Pancreas (tissue), 10 donors: ENCODE data around the gene MYEOV. TPM values are rescaled to one million over a fixed set of nuclear protein-coding genes. Genes with fewer than 3 reads are reported as not detected.

Experiments
- ATAC-seq, 4 donors: fragments of 200-7000 bp; cut with Tn5 transposase; one replicate each; pipeline versions ENCODE4 v1.8.0 to v1.9.1; 2020; ENCODE audit warnings: mild to moderate bottlenecking in 4 of 4, moderate library complexity in 4 of 4
- DNase-seq, 6 donors: peaks; one replicate each; pipeline ENCODE4 v3.0.0-alpha.2; 2020
- FAIRE-seq: peaks from 2 replicates; lab custom pipeline; 2012; peaks lifted over from hg19 to GRCh38; lab: Jason Lieb, UNC
- H3K27ac ChIP-seq, 4 donors: fragments of 200-600 bp; sonication (generic); 1 replicate in 3 of 4; 2 replicates in 1 of 4; pipeline versions ENCODE4 v1.5.0 to v1.8.0; 2020
- H3K27me3 ChIP-seq, 4 donors: fragments of 200-600 bp; one replicate each; pipeline ENCODE4 v1.8.0; 2021
- H3K36me3 ChIP-seq, 3 donors: fragments of 200-600 bp; sonication (generic) in 1 of 3; one replicate each; pipeline versions ENCODE4 v1.5.0 to v1.8.0; 2020 to 2021
- H3K4me1 ChIP-seq, 3 donors: fragments of 200-600 bp; one replicate each; pipeline ENCODE4 v1.8.0; 2021
- H3K4me3 ChIP-seq, 4 donors: fragments of 200-600 bp; sonication (generic) in 2 of 4; one replicate each; pipeline versions ENCODE4 v1.5.0 to v1.8.0; 2020 to 2021
- H3K9me3 ChIP-seq, 4 donors: fragments of 200-600 bp; one replicate each; pipeline ENCODE4 v1.8.0; 2021
- CTCF ChIP-seq, 4 donors: fragments of 200-600 bp; sonication (generic) in 3 of 4; IDR thresholded peaks; one replicate each; pipeline versions ENCODE4 v1.5.0 to v1.8.0; 2021; ENCODE audit warnings: antibody characterized with exemption in 4 of 4
- WGBS, 2 donors: extraction: QIAGEN DNeasy Blood & Tissue Kit; methylation state at CpG; one replicate each; pipeline ENCODE4 v1.1.7; 2013; 5-methylcytosine and 5-hydroxymethylcytosine counted together
- intact Hi-C, 3 donors: fragments of 100-400 bp; cut with DNase I; formaldehyde crosslinking; loops; one replicate each; pipeline versions ENCODE4 v1.11.1 to v1.14.2; 2022
- polyA plus RNA-seq, 2 donors: library from polyadenylated mRNA; stranded (reverse); fragments of 200-250 nt; gene quantifications; one replicate each; pipeline ENCODE4 v1.2.3, GENCODE V29; 2013
- total RNA-seq, 6 donors: library from RNA; stranded (reverse); fragmentation: NEBNext Ultra II Directional in 4 of 6; extraction: Animal tissue kit (Norgen Biotek cat#: 25700) in 4 of 6; gene quantifications; one replicate each; pipeline versions ENCODE4 v1.2.1 to v1.2.4, GENCODE V29; 2021 to 2023
- donor health status: healthy with polysubstance abuse.
- donor health status: DM: no; HTN: no; CAD: no; lungs with moderate emphysema.
- donor health status: DM: no; HTN: no; CAD: no.
- donor health status: control.
- donor health status: control.
- donor health status: Bipolar disorder and iron deficiency.
- donor health status: DM: yes; HTN: yes; CAD: no.
- donor health status: DM: no; HTN: no; CAD: no.
- donor health status: DM: no; HTN: no; CAD: no.
- donor health status: DM: yes; HTN: yes; CAD: no.

Gene MYEOV
- total and polyA plus RNA-seq, 8 donors: 0.37 to 3.8 (median 3.2) TPM; not detected in 1

GRCh38 chr11:69317401-69318092 is 23.6 kb downstream of the MYEOV start:
- Histone ChIP-seq H3K4me1 (no peaks in the 10 kb centered on the region), H3K9me3 (no peaks in the 10 kb centered on the region), H3K27me3 (no peaks in the 10 kb centered on the region), H3K27ac (no peak overlapping the region), H3K4me3 (no peak overlapping the region), H3K36me3 (no peaks in the 10 kb centered on the region)
- ATAC-seq (no peak), FAIRE-seq (no peak), DNase-seq (no peak)
- 75 to 82% methylated on average over 2 of the region's 2 CpGs for WGBS, 2 donors
- intact Hi-C loops: no loop called here
- no peak for TF ChIP-seq CTCF (IDR thresholded peaks at IDR 0.05)

- no peak overlapping the region for H3K4me3 ChIP-seq
- intact Hi-C loops: no loop called here
- FAIRE-seq (no peak), ATAC-seq (no peak), DNase-seq (no peak)
- 75 to 83% methylated on average over 1 of the region's 1 CpG for WGBS, 2 donors
- no peak for TF ChIP-seq CTCF (IDR thresholded peaks at IDR 0.05)
- H3K9me3 ChIP-seq: no peaks in the 10 kb centered on the region
- no peaks in the 10 kb centered on the region for H3K4me1 ChIP-seq
- H3K27ac ChIP-seq: no peak overlapping the region
- no peaks in the 10 kb centered on the region for H3K27me3 ChIP-seq
- no peaks in the 10 kb centered on the region for H3K36me3 ChIP-seq
Measured at GRCh38 chr11:69318093-69318420, 24.1 kb downstream of the MYEOV start.

DNA sequence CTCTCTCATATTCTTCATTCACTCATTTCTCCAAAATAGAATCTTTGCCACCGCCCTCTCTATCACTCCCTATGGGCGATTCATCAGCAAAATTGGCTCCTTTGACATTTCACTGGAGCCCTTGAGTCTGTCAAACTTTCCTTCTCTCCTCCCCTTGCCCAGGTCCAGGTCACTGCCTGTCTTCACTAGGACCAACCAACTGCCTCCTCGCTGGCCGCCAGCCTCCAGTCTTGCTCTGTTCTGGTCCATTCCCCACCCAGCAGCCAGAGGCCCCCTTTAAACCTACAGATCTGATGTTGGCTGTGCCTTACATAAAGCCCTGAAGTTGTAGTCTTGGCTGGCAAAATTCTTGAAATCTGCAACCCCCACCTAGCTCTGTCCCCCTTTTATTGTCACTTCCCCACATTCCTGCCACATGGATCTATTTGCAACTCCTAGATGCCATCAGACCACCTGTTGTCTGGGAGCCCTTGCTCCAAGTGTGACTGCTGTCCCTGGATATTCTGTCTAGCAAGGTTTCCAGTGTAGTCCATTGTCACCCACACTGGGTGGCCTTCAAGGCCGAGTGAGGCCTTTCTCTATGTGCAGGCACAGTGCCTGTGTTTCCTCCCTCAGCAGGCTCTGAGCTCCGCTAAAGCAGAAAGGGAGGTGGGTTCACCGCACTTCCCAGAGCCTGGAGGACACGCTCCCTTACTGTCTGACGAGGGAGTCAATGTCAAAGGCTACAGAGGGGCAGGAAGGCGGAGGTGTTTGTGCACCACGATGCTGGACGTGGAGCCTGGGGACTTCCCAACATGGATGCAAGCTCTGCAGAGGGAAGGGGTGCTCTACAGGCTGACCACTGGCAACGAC is 25.5 kb downstream of the MYEOV start:
- DNase-seq (no peak), FAIRE-seq (no peak), ATAC-seq (no peak)
- Histone ChIP-seq H3K36me3 (no peaks in the 10 kb centered on the region), H3K27ac (no peak overlapping the region), H3K27me3 (no peaks in the 10 kb centered on the region), H3K4me1 (no peaks in the 10 kb centered on the region), H3K9me3 (no peaks in the 10 kb centered on the region), H3K4me3 (no peak overlapping the region)
- no peak for TF ChIP-seq CTCF (IDR thresholded peaks at IDR 0.05)
- intact Hi-C loops: no loop called here
- WGBS, 2 donors: 86 to 87% methylated on average over 13 of the region's 13 CpGs

- WGBS, 2 donors: 58 to 62% methylated on average over 7 of the region's 7 CpGs
- Histone ChIP-seq H3K4me3 (no peak overlapping the region), H3K27ac (no peak overlapping the region), H3K27me3 (no peaks in the 10 kb centered on the region), H3K9me3 (no peaks in the 10 kb centered on the region), H3K36me3 (no peaks in the 10 kb centered on the region), H3K4me1 (no peaks in the 10 kb centered on the region)
- ATAC-seq (peak; percentile 50 to 80 (median 66)), FAIRE-seq (no peak), DNase-seq (peak in 1 of 6 donors; percentile 28)
- intact Hi-C loops: no loop called here
- TF ChIP-seq CTCF (IDR thresholded peaks at IDR 0.05): no peak
Measured at GRCh38 chr11:69320326-69320725, 26.4 kb downstream of the MYEOV start.
